GM19395 (cell line): Measurements from ENCODE around the gene TTLL13.

Source experiments
- ATAC-seq: cut with Tn5 transposase; IDR thresholded peaks from one replicate; pipeline ENCODE4 v1.9.1; 2021; ENCODE audit warnings: mild to moderate bottlenecking, moderate library complexity; ENCODE audit not compliant: unreplicated experiment

The TTLL13 gene

GRCh38 chr15:90213818-90214204 lies 35.5 kb upstream of the TTLL13 start:
- no peak for ATAC-seq

GRCh38 chr15:90214553-90215196 lies 34.7 kb upstream of the TTLL13 start:
- ATAC-seq = no peak

GRCh38 chr15:90217671-90218394 lies 31.5 kb upstream of the TTLL13 start:
- no peak for ATAC-seq

- ATAC-seq = no peak
These were observed 29.8 kb upstream of the TTLL13 start for GRCh38 chr15:90219421-90220141.

- no peak for ATAC-seq
These were observed 28.0 kb upstream of the TTLL13 start for GRCh38 chr15:90221246-90221900.

GRCh38 chr15:90222547-90222946 lies 26.8 kb upstream of the TTLL13 start:
- no peak for ATAC-seq

- ATAC-seq = no peak
These were observed 25.8 kb upstream of the TTLL13 start for GRCh38 chr15:90223441-90224165.

- no peak for ATAC-seq
These were observed 24.3 kb upstream of the TTLL13 start for GRCh38 chr15:90225047-90225446.

- ATAC-seq = no peak
These were observed 23.7 kb upstream of the TTLL13 start for GRCh38 chr15:90225504-90226234.

GRCh38 chr15:90227336-90227735 lies 22.0 kb upstream of the TTLL13 start:
- no peak for ATAC-seq

GRCh38 chr15:90227816-90228772 lies 21.3 kb upstream of the TTLL13 start:
- ATAC-seq = no peak

GRCh38 chr15:90228960-90229359 lies 20.4 kb upstream of the TTLL13 start:
- ATAC-seq = no peak

- ATAC-seq = no peak
These were observed 19.3 kb upstream of the TTLL13 start for GRCh38 chr15:90230071-90230494.

GRCh38 chr15:90230610-90231009 lies 18.7 kb upstream of the TTLL13 start:
- no peak for ATAC-seq

GRCh38 chr15:90231028-90232017 lies 18.0 kb upstream of the TTLL13 start:
- ATAC-seq = peak; percentile 32

- no peak for ATAC-seq
These were observed 17.2 kb upstream of the TTLL13 start for GRCh38 chr15:90232196-90232595.

GRCh38 chr15:90232941-90233386 lies 16.4 kb upstream of the TTLL13 start:
- no peak for ATAC-seq
